Activated CD4-positive, alpha-beta T cell treated with anti-CD3 and anti-CD28 coated beads for 24 hours (primary cell): Measurements from ENCODE around the gene ZNF683.
"Not testable (repeated sequence)": the region's sequence is repeated elsewhere in the genome, so short reads cannot be mapped to it uniquely, and the experiment has no call there.

Source experiments
- DNase-seq, 2 donors: peaks; one replicate each; pipeline ENCODE4 v3.0.0-alpha.2; 2020; ENCODE audit warnings: low read depth in 2 of 2

The ZNF683 gene

DNA sequence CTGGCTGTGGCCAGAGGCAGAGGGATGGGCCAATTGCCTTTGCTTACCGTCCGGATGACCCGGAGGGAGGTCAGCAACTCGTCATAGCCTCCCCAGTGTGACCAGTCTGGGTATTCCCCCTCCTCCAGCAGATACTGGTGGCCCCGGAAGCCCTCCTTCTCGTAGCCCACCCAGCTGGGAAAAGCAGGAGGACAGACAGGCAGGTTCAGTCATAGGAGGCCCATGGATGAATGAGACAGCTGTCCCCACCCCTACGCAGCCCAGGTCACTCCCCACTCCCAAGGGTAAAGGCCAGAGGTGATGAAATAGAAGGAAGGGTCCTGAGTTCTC lies 35.4 kb downstream of the ZNF683 start:
- DNase-seq: no peak

DNA sequence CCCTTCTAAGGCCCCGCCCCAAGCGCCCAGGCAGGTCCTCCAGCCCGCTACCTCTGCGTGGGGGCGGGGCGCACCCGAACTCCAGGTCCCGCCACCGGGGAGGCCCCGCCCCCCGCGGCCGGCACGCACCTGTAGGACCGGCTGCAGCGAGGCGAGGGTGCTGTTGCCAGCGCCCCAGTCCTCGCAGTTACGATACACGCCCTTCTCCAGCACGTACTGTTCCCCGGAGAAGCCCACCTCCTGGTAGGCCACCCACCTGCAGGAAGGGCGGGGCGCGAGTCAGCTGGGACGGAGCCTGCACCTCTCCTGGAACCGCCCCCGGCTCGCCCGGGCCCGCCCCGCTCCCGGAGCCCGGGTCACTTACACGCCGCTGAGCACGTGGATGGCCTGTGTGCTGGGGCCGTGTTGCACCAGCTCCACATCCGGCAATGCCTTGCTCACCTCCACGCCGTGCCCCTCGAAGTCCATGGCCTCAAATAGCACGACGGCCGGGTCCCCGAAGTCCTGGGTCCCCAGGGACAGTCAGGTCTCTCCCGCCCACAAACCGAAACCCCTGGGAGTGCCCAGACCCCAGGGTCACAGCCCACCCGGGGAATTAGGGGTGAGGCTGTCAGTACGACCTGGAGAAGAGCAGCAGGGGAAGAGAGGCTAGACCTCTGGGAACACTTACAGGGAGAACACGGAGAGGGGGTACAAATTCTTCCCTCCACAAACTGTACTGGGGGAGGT lies 35.9 kb downstream of the ZNF683 start:
- DNase-seq: peak; percentile 81 to 83

DNA sequence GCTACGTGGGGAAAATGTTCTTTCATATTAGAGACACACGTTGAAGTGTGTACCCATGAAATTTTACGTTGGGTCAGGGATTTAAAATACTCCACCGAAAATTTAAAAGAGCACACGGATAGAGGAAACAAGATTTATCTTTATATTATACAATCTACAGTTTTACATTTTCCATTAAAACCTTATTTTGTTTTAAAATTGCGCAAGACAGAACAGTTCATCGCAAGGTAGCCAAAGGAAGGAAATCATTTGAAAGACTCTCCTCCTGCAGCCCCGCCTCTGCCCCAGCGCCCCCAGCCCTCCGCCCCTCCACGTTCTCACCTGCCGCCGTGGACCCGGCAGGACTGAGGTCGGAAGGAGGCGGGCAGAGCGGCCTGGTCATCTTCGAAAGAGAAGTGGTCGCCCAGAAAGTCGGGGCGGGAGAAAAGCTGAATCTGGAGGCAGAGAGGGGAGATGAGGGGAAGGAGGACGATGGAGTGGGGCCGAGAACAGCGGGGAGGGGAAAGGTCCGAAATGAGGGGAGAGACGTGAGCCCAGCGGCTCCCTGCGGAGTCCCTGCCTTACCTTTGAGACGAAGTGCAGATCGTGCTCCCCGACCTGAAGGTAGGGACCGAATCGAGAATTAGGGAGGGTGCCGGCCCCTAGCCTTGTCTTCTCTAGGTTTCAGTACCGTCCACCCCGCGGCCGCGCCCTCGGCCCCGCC lies 36.6 kb downstream of the ZNF683 start:
- no peak for DNase-seq

DNA sequence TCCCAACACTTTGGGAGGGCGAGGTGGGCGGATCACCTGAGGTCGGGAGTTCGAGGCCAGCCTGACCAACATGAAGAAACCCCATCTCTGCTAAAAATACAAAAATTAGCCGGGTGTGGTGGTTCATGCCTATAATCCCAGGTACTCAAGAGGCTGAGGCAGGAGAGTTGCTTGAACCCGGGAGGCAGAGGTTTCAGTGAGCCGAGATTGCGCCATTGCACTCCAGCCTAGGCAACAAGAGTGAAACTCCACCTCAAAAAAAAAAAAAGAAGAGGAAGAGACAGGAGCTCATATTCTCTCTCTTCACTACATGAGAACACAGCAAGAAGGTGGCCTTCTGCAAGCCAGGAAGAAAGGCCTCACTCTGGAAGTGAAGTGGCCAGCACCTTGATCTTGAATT lies 39.2 kb downstream of the ZNF683 start:
- not testable (repeated sequence) for DNase-seq

DNA sequence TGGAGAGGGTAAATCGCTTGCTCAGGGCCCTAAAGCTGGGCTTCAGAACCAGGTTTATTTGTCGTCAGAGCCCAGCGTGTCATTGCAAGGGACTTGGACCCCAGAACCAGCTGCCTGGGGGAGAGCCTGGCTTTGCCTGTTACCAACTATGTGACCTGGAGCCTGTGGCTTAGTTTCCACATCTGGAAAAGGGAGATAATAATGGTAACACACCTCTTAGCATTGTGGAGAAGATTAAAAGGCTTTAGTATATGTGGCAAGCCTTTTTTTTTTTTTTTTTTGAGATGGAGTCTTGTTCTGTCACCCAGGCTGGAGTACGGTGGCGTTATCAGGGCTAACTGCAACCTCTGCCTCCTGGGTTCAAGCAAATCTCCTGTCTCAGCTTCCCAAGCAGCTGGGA lies 42.3 kb downstream of the ZNF683 start:
- DNase-seq: no peak

DNA sequence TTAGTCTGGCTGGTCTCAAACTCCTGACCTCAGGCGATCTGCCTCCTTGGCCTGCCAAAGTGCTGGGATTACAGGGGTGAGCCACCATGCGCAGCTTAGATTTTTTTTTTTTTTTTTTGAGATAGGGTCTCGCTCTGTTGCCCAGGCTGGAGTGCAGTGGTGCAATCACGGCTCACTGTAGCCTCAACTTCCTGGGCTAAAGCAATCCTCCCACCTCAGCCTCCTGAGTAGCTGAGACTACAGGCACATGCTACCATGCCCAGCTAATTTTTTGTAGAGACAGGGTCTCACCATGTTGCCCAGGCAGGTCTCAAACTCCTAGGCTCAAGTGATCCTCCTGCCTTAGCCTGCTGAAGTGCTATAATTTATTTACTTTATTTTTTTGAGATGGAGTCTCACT lies 43.2 kb downstream of the ZNF683 start:
- not testable (repeated sequence) for DNase-seq

DNA sequence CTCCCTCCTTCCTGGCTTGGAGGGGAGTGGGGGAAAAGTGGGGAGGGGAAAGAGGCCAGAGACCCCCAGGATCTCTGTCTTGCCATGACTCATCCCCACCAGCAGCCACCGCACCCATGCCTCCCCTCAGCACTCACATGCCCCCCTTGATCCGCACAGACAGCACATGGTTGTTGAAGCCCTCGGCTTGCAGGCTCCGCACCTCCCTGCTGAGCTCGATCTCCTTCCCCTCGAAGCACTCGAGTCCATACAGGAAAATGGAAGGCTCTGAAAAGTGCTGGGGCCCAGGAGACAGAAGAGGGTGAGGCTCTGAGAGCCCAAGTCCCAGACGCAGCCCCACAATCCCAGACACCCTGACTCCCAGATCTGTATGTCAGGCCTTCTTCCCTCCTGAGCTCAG lies 44.0 kb downstream of the ZNF683 start:
- DNase-seq: no peak

DNA sequence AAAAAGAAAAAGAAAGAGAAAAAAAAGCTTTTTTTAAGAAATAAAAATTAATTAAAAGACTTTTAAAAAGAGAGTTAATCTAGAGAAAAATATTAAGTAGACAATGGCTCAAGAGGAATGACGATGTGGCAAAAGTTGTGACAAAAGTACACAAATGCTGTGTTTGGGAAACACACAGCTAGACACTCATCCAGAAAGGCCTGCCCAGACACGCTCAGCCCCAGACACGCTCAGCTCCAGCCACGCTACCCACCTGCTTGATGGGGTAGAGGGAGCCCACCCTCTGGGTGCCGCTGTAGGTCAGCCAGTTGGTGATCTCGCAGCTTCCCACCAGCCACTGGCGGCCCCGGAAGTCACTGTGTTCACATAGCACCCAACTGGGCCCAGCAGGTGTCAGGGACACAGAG lies 44.6 kb downstream of the ZNF683 start:
- DNase-seq: no peak

DNA sequence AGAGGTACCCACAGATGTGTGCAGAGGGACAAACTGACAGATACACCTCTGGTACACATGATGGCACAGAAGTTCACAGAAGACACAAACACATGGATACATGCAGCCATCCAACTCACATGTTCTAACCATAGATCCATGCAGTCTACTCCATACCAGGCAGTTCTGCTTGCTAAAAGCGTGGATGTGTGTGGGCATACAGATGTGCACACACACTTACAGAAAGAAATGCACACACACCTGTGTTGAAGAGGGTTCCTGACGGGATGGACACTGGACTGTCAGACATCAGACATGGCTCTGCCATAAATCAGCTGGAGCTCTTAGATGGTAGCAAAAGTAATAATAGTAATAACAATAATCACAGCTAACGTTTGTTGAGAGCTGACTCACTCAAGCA lies 48.0 kb downstream of the ZNF683 start:
- DNase-seq: no peak

DNA sequence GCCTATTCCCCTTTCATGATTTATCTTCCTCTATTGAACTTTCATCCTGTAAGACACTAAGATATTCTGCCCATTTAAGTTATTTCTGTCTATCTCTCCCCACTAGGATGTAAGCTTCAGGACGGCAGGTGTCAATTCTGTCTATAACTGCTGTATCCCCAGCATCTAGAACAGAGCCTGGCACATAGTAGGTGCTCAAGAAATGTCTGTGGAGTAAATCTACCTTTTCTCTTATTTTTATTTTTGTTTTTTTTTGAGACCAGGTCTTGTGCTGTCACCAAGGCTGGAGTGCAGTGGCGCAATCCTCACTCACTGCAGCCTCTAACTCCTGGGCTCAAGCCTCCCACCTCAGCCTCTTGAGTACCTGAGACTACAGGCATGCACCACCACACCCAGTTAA lies 49.2 kb downstream of the ZNF683 start:
- DNase-seq: no peak

DNA sequence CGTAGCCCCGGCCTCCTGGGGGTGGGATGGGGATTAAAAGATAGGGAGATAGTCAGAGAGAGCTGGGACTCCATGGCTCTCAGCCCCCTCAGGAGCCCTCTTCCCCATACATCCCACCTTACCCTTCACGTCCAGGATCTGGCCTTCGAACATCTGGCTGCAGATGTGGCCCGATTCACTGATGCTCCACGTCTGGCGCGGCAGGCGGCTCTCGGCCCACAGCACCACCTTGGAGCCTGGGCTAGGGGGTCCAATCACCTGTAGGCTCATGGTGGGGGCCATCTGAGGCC lies 50.6 kb downstream of the ZNF683 start:
- no peak for DNase-seq

DNA sequence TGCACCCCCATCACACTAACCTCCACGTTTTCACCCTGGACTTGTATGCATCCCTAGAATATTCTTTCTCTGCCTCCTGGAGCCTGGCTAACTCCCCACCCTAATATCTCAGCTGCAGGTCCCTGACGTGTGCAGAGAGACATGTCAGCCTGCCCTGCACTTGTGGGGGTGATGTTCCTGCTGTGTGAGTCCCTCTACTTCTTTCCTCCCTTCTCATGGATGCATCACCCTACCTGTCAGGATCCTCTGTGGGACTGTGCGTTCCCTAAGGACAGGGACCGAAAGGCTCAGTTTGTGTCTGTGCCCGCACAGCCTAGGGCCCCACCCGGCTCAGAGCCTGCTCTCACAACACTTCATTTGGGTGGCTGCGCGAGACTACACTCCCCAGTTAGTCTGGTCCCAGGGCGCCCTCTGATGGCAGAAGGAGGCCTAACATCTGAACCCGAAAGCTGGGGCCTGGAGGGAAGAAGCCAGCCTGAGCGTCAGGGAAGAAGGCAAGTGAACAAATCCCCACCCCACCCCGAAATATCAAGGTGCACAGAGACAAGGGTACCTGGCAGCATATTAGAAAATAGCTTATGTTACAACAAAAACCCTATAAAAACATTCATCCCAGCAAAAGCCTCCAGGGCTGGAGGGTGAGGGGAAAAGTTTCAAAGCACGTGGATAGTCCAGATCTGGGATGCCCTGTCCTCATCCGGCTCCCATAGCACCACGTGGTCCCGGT lies 51.1 kb downstream of the ZNF683 start:
- DNase-seq: peak; percentile 97 to 98

DNA sequence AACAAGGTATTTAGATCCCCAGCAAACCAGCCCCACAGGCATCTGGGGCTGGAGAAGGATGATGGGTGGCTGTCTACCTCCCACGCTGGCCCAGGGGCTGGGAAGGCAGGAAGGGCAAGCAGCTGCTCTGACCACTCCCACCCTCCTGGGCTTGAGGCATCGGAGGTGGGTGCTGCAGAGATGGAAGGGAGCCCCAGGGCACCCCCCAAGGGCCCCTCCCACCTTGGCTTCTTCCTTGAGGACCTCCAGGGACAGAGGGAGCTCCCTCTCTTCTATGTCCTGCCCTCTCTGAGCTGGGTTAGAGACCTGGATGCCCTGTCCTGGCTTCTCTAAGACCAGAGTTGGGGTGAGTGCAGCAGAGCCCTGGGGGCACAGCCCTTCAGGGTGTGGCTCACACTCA lies 51.7 kb downstream of the ZNF683 start:
- no peak for DNase-seq

DNA sequence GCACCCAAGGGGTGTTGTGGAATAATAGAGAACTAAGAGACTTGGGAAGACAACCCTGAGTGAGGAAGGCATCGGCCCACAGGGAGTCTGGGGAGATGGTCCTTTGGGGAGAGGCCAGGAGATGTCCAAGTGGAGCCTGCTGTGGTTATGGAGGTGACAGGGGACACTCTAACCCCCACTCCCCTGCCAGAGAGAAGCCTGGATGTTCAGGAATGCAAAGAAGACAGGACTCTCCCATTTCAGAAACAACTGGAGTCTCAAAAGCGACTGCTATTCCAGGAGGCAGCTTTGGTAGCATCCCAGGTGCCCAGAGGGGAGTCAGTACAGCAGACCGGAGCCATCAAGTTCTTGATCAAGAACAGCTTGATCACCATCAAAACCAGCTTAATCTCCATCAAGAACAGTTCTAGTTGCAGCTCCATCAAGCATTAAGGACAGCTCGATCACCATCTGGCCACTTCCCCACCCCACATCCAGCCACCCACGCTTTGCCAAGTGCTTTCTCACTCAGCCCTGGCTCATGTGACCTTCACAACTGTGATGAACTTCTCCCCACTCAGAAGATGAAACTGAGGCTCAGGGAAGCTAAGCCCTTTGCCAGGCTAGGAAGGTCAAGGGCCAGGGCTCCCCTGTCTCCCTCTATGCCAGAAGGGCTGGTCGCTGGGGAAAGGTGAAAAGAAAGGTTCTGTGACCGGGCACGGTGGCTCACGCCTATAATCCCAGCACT lies 54.0 kb downstream of the ZNF683 start:
- no peak for DNase-seq

DNA sequence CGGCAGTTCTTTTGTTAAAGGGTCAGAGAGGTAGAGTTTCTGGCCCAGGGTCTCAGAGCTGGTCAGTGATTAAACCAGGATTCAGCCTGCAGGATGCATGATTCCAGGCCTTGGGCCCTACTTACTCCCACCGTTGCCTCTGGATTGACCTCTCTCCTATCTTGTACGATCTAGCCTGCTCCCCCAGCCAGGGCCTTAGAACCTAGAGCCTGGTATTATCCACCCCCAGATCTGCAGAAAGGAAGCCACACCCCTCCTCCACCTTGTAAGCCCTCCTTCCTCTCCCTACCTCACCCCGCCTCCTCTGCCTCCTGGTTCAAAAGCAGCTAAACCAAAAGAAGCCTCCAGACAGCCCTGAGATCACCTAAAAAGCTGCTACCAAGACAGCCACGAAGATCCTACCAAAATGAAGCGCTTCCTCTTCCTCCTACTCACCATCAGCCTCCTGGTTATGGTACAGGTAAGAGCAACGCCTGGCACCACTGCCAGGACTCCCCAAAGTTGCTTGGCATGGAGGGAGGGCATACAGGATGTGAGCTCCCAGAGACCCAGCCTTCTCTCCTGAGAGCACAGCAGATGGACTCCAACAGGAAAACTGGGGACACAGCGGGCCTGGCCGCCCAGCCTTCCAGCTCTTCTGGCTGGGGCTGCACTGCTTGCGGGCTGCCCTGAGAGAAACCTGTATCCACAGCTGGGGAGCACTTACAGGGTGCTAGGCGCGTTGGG lies 54.8 kb downstream of the ZNF683 start, which contains the start of gene CD52:
TSS of gene CD52 (plus strand) at position 347 of the 726 bp plus-strand sequence. CDS start at position 407, 60 bp downstream.
- peak in 1 of 2 donors; percentile 65 for DNase-seq

DNA sequence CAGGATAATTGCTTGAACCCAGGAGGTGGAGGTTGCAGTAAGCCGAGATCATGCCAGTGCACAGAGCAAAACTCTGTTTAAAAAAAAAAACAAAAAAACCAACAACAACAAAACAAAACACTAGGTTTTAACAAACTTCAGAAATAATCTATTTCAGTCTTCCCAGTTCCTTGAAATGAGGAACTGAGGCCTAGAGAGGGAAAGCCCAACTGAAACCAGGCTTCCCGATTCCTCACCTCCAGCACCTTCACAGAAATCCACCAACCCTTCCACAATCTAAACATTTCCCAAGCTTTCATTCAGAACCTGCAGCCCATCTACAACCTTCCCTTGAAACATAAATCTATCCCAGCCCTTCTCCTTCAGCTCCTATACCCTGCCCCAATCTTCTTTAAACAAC lies 55.4 kb downstream of the ZNF683 start:
- DNase-seq: no peak

DNA sequence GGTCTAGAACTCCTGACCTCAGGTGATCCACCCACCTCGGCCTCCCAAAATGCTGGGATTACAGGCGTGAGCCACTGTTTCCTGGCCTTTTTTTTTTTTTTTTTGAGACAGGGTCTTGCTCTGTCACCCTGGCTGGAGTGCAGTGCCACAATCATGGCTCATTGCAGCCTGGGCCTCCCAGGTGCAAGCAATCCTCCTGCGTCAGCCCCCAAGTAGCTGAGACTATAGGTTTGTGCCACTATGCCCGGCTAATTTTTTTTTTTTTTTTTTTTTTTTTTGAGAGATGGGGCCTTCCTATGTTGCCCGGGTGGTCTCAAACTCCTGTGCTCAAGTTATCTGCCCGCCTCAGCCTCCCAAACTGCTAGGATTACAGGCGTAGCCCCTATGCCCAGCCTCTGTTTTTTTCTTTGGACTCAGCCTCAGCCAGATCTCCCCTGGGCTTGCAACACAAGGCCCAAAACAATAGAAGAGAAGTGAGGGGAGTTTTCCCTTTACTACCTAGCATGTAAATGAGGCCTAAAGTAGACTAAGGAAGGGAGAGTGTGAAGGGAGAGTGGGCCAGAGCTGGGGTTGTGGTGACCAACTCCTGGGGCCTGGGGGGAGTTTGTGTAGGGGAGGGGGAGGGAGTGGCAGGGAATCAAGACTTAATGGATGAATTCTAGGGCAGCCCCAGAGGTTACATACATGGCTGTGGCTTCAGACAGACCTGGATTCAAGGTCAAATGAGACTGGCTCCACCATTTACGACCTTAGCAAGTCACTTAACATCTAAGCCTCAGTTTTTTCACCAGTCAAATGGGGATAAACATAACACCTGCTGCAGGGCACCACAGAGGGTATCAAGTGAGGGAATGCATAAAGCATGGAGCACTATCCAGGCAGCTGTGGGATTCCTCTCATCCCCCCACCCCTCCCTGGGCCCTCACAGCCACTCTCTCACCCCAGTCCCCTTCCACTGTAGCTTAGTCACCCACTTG lies 56.4 kb downstream of the ZNF683 start:
- DNase-seq: no peak

DNA sequence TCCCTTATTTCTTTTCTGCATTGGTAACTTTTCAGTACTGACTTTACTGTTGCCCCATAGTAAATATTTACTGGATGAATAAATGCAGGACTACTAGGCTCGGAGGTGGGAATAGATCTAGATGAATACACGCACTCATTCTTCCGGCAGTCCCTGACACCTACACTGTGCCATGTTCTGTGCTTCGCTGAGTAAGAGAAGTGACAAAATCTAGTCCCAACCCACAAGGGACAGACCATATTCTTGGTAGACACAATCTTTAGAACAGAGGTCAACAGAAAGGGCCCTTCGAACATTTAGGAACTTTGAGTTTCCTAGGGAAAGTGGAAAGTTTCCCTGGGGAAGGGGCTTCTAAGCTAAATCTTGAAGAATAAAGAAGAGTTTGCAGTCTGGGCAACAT lies 58.0 kb downstream of the ZNF683 start:
- DNase-seq: no peak
